HepG2 (cell line): ENCODE data around the gene ZNF541.

Source experiments
- ARID5B ChIP-seq: IDR thresholded peaks from 2 replicates; pipeline ENCODE4 v1.4.0; 2020; ENCODE audit warnings: mild to moderate bottlenecking, missing genetic modification reagents
- NR3C1 ChIP-seq: sonication (generic); formaldehyde crosslinking; IDR thresholded peaks from 2 replicates; pipeline ENCODE4 v1.4.0; 2020; ENCODE audit warnings: missing genetic modification reagents
- POLR2AphosphoS5 ChIP-seq: IDR thresholded peaks from 2 replicates; pipeline ENCODE4 v1.6.1; 2012; ENCODE audit warnings: low read depth, low read length
- SCMH1 ChIP-seq: sonication (generic); formaldehyde crosslinking; IDR thresholded peaks from 2 replicates; pipeline ENCODE4 v1.9.0; 2021; ENCODE audit warnings: missing genetic modification reagents, mild to moderate bottlenecking, borderline replicate concordance
- ZNF260 ChIP-seq: sonication (generic); formaldehyde crosslinking; IDR thresholded peaks from 2 replicates; pipeline ENCODE4 v1.4.0; 2020; ENCODE audit warnings: missing genetic modification reagents, low read depth, mild to moderate bottlenecking, borderline replicate concordance
- ZNF510 ChIP-seq: sonication (generic); formaldehyde crosslinking; IDR thresholded peaks from 2 replicates; pipeline ENCODE4 v1.4.0; 2020; ENCODE audit warnings: low read depth, mild to moderate bottlenecking, missing genetic modification reagents
- TF ChIP-seq, protein P1 (sequence below): sonication (generic); formaldehyde crosslinking; IDR thresholded peaks from 2 replicates; pipeline ENCODE4 v1.5.0; 2020; ENCODE audit warnings: mild to moderate bottlenecking, missing genetic modification reagents, moderate library complexity

- TF ChIP-seq SCMH1 (CRISPR knock-in tag) (no peak), POLR2AphosphoS5 (no peak), NR3C1 (CRISPR knock-in tag) (no peak), ZNF510 (CRISPR knock-in tag) (no peak), ARID5B (CRISPR knock-in tag) (no peak), ZNF260 (CRISPR knock-in tag) (no peak)
- TF ChIP-seq, protein P1, sequence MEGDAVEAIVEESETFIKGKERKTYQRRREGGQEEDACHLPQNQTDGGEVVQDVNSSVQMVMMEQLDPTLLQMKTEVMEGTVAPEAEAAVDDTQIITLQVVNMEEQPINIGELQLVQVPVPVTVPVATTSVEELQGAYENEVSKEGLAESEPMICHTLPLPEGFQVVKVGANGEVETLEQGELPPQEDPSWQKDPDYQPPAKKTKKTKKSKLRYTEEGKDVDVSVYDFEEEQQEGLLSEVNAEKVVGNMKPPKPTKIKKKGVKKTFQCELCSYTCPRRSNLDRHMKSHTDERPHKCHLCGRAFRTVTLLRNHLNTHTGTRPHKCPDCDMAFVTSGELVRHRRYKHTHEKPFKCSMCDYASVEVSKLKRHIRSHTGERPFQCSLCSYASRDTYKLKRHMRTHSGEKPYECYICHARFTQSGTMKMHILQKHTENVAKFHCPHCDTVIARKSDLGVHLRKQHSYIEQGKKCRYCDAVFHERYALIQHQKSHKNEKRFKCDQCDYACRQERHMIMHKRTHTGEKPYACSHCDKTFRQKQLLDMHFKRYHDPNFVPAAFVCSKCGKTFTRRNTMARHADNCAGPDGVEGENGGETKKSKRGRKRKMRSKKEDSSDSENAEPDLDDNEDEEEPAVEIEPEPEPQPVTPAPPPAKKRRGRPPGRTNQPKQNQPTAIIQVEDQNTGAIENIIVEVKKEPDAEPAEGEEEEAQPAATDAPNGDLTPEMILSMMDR, result no peak
Observed at GRCh38 chr19:47582320-47582909, 9.5 kb upstream of the ZNF541 start.
